Retinal pigment epithelial cell (primary cell): ENCODE data around the gene NEDD4L.

ENCODE experiments used
- DNase-seq: peaks from one replicate; pipeline ENCODE4 v3.0.0-alpha.2; 2010; ENCODE audit warnings: low read depth
- H3K4me3 ChIP-seq: 2 replicates; pipeline ENCODE4 v1.5.1; 2011; ENCODE audit warnings: mild to moderate bottlenecking, low read length, control low read depth, moderate library complexity
- CTCF ChIP-seq: conservative IDR thresholded peaks from 2 replicates; pipeline ENCODE4 v1.5.1; 2011; ENCODE audit warnings: low read depth, low read length, control low read depth, inconsistent platforms

The NEDD4L gene

DNA sequence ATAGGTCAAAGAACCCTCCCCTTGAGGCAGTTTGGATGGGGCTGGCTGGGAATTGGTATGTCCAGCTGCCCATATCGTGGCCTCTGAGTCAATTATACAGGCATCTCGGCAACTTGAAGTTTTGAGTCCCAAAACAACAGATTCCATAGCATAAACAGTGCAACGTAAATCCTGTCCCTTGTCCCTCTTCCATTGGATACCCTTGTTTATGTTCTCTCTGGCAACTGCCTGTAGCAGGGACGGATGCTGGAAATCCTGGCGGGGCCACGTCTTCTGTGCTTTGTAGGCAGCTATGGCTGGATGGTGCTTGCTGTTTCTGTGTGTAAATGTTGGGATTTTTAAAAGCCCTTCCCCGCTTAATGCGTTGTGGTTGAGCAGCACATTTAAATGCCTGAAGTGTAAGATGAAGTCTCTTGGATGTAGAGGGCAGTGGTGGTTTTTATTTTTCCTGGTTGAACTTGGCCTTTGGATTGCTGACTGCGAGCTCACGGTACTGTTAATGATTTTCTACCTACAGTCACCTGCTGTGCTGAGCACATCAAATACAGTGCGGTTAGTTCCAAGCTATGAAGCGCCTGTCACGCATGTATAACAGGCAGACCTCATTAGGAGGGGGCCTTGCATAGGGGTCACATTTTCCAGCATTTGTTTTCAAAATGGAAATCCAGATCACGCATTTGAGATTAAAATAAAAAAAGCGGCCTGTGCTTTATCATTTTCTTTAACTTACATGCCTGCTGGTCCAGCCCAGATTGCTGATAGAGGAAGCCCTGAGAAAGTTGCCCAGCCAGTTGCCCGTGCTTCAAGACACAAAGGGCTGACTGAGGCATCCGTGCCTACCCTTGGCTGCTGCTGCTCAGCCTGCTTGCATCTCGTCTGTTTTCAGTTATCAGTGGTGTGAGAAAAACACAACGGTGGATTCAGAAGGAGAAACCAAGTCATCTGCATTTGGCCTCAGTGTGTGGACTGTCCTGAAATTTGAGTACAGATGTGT, 84.7 kb downstream of the NEDD4L start:
- DNase-seq: no peak
- no peak for TF ChIP-seq CTCF
- H3K4me3 ChIP-seq: no peak overlapping the region

DNA sequence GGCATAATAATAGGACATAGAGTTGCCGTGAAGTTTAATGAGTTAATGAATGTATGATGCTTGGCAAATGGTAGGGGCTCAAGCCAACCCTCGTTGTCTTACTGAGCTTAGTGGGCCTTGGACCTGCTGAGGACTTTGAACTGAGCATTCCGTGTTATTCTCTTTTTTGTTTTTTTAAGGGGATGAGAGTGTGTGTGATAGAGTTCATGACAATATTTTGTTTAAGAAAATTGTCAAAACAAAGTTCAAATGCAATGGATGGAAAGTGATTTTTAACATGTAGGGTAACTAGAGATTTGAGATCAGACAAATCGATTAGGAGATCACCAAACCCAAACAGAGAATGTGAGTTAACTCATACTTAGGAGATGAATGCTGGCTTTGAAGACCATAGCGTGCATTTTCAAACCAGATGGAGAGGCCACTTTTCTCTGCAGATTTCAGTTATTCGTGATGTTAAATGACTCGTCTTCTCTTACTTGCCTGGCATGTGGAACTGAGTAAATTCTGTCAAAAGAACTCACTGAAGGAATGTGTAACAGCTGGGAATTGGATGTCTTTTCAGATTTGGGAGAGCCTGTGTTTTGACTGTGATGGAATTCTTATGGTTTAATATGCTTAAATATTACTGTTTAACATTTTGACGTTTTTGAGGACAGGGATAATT, 88.7 kb downstream of the NEDD4L start:
- DNase-seq: no peak
- no peak for TF ChIP-seq CTCF
- H3K4me3 ChIP-seq: no peak overlapping the region

GRCh38 chr18:58135183-58135641, 91.2 kb downstream of the NEDD4L start:
- no peak overlapping the region for H3K4me3 ChIP-seq
- no peak for TF ChIP-seq CTCF
- no peak for DNase-seq

DNA sequence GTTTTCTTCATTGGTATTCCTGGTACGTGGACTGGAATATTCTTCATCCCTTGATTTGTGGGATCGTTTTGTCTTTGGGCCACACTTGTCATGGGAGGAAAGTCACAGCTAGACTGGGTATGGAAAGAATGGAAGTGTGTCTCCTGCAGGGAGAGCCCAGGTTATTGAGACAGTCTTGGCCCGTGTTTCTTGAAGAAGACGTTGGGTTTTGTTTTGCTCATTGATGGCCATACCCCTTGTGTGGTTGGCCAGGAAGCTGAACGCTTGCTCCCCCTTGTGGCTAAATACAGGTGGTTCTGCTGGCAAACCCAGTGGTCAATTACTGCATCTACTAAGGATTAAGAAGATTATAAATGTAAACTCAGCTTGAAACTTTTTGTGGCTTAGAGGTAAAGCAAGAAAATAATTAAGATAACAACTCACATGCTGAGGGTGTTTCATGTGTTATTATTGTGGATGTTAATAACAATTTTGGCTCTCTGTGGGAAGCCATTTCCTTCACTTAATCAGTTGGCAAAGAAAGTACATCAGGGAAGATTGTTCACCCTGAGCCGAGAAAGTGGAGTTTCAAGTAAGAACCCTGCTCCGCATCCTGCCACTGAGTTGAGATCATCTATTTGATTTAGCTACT, 91.8 kb downstream of the NEDD4L start:
- peak; percentile 96 for TF ChIP-seq CTCF
- H3K4me3 ChIP-seq: no peak overlapping the region
- peak; percentile 80 for DNase-seq

- no peak overlapping the region for H3K4me3 ChIP-seq
- DNase-seq: no peak
- TF ChIP-seq CTCF: no peak
These were observed 92.9 kb downstream of the NEDD4L start for GRCh38 chr18:58136879-58137278.

DNA sequence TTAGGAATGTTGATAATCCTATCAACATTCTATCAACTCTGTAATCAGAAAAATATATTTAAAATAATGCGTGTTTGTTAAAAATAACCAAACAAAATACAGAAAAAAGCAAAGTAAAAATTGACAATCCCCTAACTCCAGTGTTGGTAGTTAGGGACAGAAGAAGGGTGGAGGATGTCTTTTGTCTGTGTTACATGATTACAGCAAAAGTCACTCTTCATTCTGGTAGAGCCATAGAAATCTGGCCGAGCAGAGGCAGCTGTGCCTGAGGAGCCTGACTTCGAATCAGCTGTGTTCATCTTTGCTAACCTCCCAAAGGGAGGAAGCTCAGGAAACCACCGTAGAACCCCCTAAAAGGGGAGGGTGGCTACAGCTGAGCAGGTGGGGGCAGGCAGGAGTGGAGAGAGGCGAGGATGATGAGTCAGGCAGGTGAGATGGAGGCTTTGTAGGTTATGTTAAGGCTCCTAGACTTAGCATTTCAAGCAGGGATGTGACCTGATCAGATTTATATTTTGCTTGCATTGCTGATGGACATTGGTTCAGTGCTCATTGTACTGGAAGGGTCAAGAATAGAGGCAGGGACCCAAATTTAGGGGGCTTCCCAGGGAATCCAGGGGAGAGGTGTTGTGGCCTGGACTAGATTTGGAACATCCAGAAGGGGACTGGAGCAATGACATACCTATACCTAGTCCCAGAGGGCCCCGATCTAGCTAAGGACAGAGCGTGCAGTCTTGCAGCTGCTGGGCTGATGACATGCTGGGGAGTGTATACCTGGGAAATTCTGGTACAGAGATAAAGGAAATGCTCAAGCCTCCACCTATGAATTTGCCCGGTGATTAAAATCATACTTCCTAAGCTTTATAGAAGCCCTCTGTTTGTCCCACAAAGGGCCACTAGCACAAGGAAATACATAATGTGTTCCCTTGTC, 95.7 kb downstream of the NEDD4L start:
- H3K4me3 ChIP-seq: no peak overlapping the region
- no peak for DNase-seq
- no peak for TF ChIP-seq CTCF
